Neural crest cell (in vitro differentiated cells): ENCODE results near the gene PDXK. TPM values are rescaled to one million over a fixed set of nuclear protein-coding genes. Genes with fewer than 3 reads are reported as not detected.
A peak's percentile ranks its signal among the peaks of the same experiment; 100 is the strongest.

Source experiments
- DNase-seq: peaks from one replicate; pipeline ENCODE4 v3.0.0; 2021; ENCODE audit warnings: low read depth, mixed read lengths, low spot score
- H3K27ac Mint-ChIP-seq: one replicate; pipeline ENCODE4 v1.8.0; 2021; ENCODE audit warnings: mild to moderate bottlenecking, mixed read lengths; ENCODE audit not compliant: unreplicated experiment
- H3K27me3 Mint-ChIP-seq: 2 replicates; pipeline ENCODE4 v1.8.0; 2021; ENCODE audit warnings: low read depth, mild to moderate bottlenecking, mixed read lengths
- H3K36me3 Mint-ChIP-seq: 2 replicates; pipeline ENCODE4 v1.8.0; 2021; ENCODE audit warnings: low read depth, mild to moderate bottlenecking, mixed read lengths
- H3K4me1 Mint-ChIP-seq: 2 replicates; pipeline ENCODE4 v1.8.0; 2021; ENCODE audit warnings: mixed read lengths
- H3K4me3 Mint-ChIP-seq: one replicate; pipeline ENCODE4 v1.8.0; 2021; ENCODE audit warnings: mild to moderate bottlenecking, mixed read lengths
- H3K9me3 Mint-ChIP-seq: 2 replicates; pipeline ENCODE4 v1.8.0; 2021; ENCODE audit warnings: mixed read lengths
- total RNA-seq: library from RNA; stranded (reverse); gene quantifications from 2 replicates; pipeline ENCODE4 v1.2.1, GENCODE V29; 2021
- TF ChIP-seq, protein P1 (sequence below): fragments of 200-600 bp; sonication (generic); conservative IDR thresholded peaks from 2 replicates; pipeline ENCODE4 v1.5.0; 2021; ENCODE audit warnings: antibody characterized with exemption, mild to moderate bottlenecking

Gene PDXK
- total RNA-seq, 1 donor from 2014 or later: 67.3 TPM

DNA sequence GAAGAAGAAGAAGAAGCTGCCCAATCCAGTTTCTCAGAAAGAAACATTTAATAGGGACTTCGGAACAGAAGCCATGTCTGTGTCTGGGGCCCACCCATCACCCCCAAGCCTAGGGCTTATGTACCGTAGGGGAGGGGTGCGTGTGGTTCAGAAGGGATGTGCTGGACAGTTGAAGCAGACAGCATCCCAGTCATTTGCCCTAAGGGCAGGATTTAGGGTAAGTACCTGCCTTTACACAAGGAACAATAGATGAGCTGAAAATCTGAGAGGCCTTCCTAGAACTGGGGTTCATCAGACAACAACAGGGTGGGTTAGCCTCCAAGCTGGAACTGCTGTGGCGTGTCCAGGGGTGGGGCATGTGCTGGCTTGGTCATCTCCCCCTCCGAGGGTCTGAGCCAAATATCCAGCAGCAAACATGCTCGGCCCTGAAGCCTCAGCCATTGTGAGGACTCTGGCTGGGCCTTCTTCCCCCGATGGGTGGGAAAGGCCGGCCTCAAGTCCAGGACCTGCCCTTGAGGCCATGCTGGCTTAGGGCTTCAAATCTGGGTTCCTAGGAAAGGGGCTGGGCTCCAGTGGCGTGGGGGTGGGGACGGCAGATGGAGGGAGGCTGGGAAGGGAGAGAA is 45.1 kb downstream of the PDXK start:
- no peak overlapping the region for H3K27ac Mint-ChIP-seq
- no peaks in the 10 kb centered on the region for H3K9me3 Mint-ChIP-seq
- TF ChIP-seq, protein P1, sequence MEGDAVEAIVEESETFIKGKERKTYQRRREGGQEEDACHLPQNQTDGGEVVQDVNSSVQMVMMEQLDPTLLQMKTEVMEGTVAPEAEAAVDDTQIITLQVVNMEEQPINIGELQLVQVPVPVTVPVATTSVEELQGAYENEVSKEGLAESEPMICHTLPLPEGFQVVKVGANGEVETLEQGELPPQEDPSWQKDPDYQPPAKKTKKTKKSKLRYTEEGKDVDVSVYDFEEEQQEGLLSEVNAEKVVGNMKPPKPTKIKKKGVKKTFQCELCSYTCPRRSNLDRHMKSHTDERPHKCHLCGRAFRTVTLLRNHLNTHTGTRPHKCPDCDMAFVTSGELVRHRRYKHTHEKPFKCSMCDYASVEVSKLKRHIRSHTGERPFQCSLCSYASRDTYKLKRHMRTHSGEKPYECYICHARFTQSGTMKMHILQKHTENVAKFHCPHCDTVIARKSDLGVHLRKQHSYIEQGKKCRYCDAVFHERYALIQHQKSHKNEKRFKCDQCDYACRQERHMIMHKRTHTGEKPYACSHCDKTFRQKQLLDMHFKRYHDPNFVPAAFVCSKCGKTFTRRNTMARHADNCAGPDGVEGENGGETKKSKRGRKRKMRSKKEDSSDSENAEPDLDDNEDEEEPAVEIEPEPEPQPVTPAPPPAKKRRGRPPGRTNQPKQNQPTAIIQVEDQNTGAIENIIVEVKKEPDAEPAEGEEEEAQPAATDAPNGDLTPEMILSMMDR: no peak
- DNase-seq: no peak
- no peak overlapping the region for H3K4me3 Mint-ChIP-seq
- H3K36me3 Mint-ChIP-seq: no peaks in the 10 kb centered on the region
- H3K4me1 Mint-ChIP-seq: peaks cover 18% of the 10 kb centered on the region
- no peaks in the 10 kb centered on the region for H3K27me3 Mint-ChIP-seq

DNA sequence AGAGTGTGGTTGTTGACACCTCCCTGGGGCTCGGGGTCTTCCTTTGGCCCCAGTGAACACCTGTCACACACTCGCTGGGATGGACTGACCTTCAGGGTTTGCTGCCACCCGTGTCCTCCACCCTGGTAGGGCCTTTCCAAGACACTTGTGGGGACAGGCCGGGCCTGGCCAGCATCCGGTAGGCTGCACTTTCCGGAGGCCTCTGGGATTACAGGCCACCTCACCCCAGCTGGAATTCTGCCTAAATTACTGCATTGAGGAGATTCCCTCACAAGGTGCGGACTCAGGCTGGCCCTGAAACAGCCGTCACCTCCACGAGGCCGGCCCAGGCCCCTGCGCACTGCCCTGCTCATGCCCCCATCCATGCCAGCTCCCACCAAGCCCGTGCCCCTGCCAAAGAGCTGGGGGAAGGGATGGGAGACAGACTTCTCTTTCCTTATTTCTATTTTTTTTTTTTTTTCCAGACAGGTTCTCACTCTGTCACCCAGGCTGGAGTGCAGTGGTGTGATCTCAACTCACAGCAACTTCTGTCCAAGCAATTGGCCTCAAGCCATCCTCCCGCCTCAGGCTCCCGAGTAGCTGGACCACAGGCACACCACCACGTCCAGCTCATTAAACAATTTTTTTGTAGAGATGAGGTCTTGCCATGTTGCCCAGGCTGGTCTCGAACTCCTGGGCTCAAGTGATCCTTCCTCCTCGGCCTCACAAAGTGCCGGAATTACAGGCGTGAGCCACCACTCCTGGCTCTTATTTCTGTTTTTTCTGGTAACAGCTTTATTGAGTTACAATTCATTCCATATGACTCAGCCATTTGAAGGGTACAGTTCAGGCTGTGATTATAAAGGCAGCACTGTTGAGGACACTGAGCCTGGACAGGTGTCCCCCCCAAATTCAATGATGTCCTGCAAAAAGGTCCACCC is 45.9 kb downstream of the PDXK start:
- Mint-ChIP-seq H3K27me3 (no peaks in the 10 kb centered on the region), H3K27ac (peak overlapping the region; percentile 88), H3K4me1 (peaks cover 21% of the 10 kb centered on the region), H3K36me3 (no peaks in the 10 kb centered on the region), H3K4me3 (no peak overlapping the region), H3K9me3 (no peaks in the 10 kb centered on the region)
- DNase-seq: no peak
- TF ChIP-seq, protein P1: no peak

DNA sequence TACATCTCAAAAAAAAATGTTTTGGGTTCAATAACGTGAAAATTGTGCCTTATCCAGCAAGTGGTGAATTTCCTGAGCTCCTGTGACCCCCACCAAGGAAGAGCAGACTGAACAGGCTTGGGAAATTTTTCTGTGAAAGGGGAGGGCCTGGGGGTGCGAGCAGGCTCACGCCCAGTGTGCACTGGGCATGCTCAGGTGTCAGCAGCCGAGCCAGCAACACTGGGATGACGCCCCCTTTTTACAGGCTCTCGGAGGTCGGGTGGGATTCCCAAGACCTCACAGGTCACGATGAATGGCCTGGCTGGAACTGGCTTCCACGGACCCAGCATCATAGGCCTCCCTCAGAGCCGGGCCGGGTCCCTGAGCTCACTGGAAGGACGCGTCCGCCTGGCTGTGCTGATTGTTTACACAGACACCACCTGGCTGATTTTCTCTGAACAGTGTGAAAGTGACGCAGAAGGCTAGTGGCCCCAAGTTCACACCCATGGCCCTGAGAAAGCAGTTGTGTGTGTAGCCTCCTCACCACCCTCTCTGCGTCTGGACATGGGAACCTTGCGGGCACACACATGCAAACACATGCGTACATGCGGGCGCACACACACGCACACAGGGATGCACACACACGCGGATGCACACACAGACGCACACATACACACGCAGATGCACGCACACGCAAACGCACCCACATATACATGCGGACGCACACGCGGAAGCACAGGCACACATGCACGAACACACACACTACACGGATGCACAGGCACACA is 48.0 kb downstream of the PDXK start:
- H3K36me3 Mint-ChIP-seq: no peaks in the 10 kb centered on the region
- no peak for DNase-seq
- no peaks in the 10 kb centered on the region for H3K27me3 Mint-ChIP-seq
- TF ChIP-seq, protein P1: no peak
- peaks cover 28% of the 10 kb centered on the region for H3K4me1 Mint-ChIP-seq
- no peak overlapping the region for H3K4me3 Mint-ChIP-seq
- H3K27ac Mint-ChIP-seq: peak overlapping the region; percentile 92
- H3K9me3 Mint-ChIP-seq: no peaks in the 10 kb centered on the region

DNA sequence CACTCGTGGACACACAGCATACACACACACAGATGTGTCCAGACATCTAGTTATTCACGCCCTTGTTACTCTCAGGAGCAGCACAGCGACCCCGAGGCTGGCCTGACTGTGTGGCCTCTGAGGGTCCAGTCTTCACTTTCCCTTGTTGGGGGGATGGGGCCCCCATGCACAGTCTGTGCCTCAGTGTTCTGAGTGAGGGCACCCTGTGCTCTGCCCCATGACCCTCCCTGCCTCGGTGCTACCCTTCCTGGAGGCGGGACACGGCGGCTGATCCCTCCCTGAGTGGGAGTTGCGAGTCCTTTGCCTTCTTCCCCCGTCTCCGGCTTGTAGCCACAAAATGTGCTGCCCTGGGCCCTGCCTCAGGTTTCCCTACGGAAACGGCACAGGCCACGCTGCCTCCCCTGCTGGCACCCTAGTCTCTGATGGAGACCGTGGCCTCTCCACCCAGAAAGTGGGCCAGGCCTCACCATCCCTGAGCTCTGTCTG is 48.6 kb downstream of the PDXK start:
- H3K4me1 Mint-ChIP-seq: peaks cover 28% of the 10 kb centered on the region
- H3K9me3 Mint-ChIP-seq: no peaks in the 10 kb centered on the region
- peak overlapping the region; percentile 92 for H3K27ac Mint-ChIP-seq
- no peaks in the 10 kb centered on the region for H3K36me3 Mint-ChIP-seq
- H3K27me3 Mint-ChIP-seq: no peaks in the 10 kb centered on the region
- no peak for DNase-seq
- TF ChIP-seq, protein P1: no peak
- no peak overlapping the region for H3K4me3 Mint-ChIP-seq
